T-cell (primary cell): ENCODE data around the gene L3MBTL4. TPM values are rescaled to one million over a fixed set of nuclear protein-coding genes. Genes with fewer than 3 reads are reported as not detected.
"Not testable (repeated sequence)": the region's sequence is repeated elsewhere in the genome, so short reads cannot be mapped to it uniquely, and the experiment has no call there.

Experiments
- ATAC-seq, 4 experiments: fragments of 200-7000 bp in 3 of 4; fragments of 150-1000 bp in 1 of 4; cut with Tn5 transposase; replicated peaks in 1 of 4; 1 replicate in 3 of 4; 2 replicates in 1 of 4; pipeline ENCODE4 v1.10.0; 2021; ENCODE audit warnings: moderate library complexity in 3 of 4, mild to moderate bottlenecking in 2 of 4, moderate number of reproducible peaks in 1 of 4
- CTCF ChIA-PET, 2 donors: fragments of 300-600 bp; sonication (Branson Sonifier 250); formaldehyde crosslinking; loops; one replicate each; lab custom pipeline; 2022; ENCODE audit warnings: antibody characterized with exemption in 2 of 2; lab: Charles Lee
- POLR2A ChIA-PET, 2 donors: fragments of 300-600 bp; sonication (Branson Sonifier 250); formaldehyde crosslinking; loops; one replicate each; lab custom pipeline; 2022; ENCODE audit warnings: antibody characterized with exemption in 2 of 2; lab: Charles Lee
- DNase-seq, 35 experiments: peaks; one replicate each; pipeline versions ENCODE4 v3.0.0 to v3.0.0-alpha.2; 2013 to 2023
- H3K27ac ChIP-seq: one replicate; pipeline ENCODE4 v1.5.1; 2013; ENCODE audit warnings: low read length
- H3K27me3 ChIP-seq, 2 experiments: replicated peaks in 1 of 2; 1 replicate in 1 of 2; 2 replicates in 1 of 2; pipeline versions ENCODE4 v1.6.1 to v1.7.0; 2013; ENCODE audit warnings: low read length in 1 of 2, mixed read lengths in 1 of 2; ENCODE audit not compliant: control insufficient read depth in 2 of 2, insufficient read depth in 2 of 2; ENCODE audit errors: extremely low read depth in 1 of 2
- H3K36me3 ChIP-seq, 2 donors: 1 replicate in 1 of 2; 2 replicates in 1 of 2; pipeline versions ENCODE4 v1.6.1 to v1.7.0; 2013; ENCODE audit warnings: low read length in 1 of 2; ENCODE audit not compliant: control insufficient read depth in 2 of 2, insufficient read depth in 1 of 2; ENCODE audit errors: extremely low read depth in 1 of 2
- H3K4me1 ChIP-seq, 2 experiments: 1 replicate in 1 of 2; 2 replicates in 1 of 2; pipeline versions ENCODE4 v1.6.1 to v1.7.0; 2013; ENCODE audit warnings: low read length in 2 of 2, mixed read lengths in 1 of 2; ENCODE audit not compliant: insufficient read depth in 2 of 2, control insufficient read depth in 1 of 2; ENCODE audit errors: extremely low read depth in 1 of 2
- H3K4me3 ChIP-seq, 2 donors: 1 replicate in 1 of 2; 2 replicates in 1 of 2; pipeline versions ENCODE4 v1.5.1 to v1.7.0; 2013; ENCODE audit warnings: mild to moderate bottlenecking in 2 of 2, low read length in 1 of 2, moderate library complexity in 1 of 2; ENCODE audit not compliant: control insufficient read depth in 1 of 2; ENCODE audit errors: extremely low read depth in 1 of 2
- H3K9me3 ChIP-seq: 2 replicates; pipeline ENCODE4 v1.7.0; 2013
- H3K27ac Mint-ChIP-seq, 2 donors: one replicate each; pipeline ENCODE4 v1.8.0; 2020 to 2021; ENCODE audit warnings: mild to moderate bottlenecking in 2 of 2, mixed read lengths in 2 of 2
- H3K27me3 Mint-ChIP-seq, 2 donors: one replicate each; pipeline ENCODE4 v1.8.0; 2021 to 2022; ENCODE audit warnings: mixed read lengths in 2 of 2
- H3K36me3 Mint-ChIP-seq: one replicate; pipeline ENCODE4 v1.8.0; 2021; ENCODE audit warnings: mixed read lengths
- H3K4me1 Mint-ChIP-seq, 3 donors: one replicate each; pipeline ENCODE4 v1.8.0; 2020 to 2022; ENCODE audit warnings: mixed read lengths in 3 of 3, mild to moderate bottlenecking in 1 of 3
- H3K4me3 Mint-ChIP-seq, 3 donors: one replicate each; pipeline ENCODE4 v1.8.0; 2020 to 2022; ENCODE audit warnings: mild to moderate bottlenecking in 3 of 3, mixed read lengths in 3 of 3, moderate library complexity in 3 of 3
- H3K9me3 Mint-ChIP-seq, 3 donors: one replicate each; pipeline ENCODE4 v1.8.0; 2020 to 2022; ENCODE audit warnings: mixed read lengths in 3 of 3
- WGBS: methylation state at CpG from one replicate; pipeline ENCODE4 v1.1.5; 2013; ENCODE audit warnings: missing lambda C conversion rate; ENCODE audit not compliant: insufficient coverage; 5-methylcytosine and 5-hydroxymethylcytosine counted together
- total RNA-seq, 35 experiments: library from RNA in 6 of 35; stranded (reverse) in 6 of 35; fragments of 120-200 nt in 1 of 35; gene quantifications; one replicate each; pipeline versions ENCODE4 v1.2.1 to v1.2.4 and lab custom pipeline; 2013 to 2026

The L3MBTL4 gene
- total RNA-seq, 5 donors from 2014 or later (not counting 1 experiment from before 2014, with no cell fraction given), result 0.58 to 1.6 (median 0.83) TPM

GRCh38 chr18:6047596-6047995 lies 367.1 kb downstream of the L3MBTL4 start:
- DNase-seq, H3K36me3 ChIP-seq, CTCF ChIA-PET, POLR2A ChIA-PET, H3K4me3 ChIP-seq, H3K4me1 Mint-ChIP-seq, H3K4me3 Mint-ChIP-seq, ATAC-seq, H3K9me3 ChIP-seq, H3K27me3 ChIP-seq, H3K4me1 ChIP-seq, H3K36me3 Mint-ChIP-seq, H3K27ac Mint-ChIP-seq, H3K27ac ChIP-seq: not testable (repeated sequence)
- 80% methylated on average over 1 of the region's 2 CpGs for WGBS
- peaks cover 0 to 11% of the 10 kb centered on the region in 2 donors for H3K27me3 Mint-ChIP-seq
- peaks cover 10 to 47% (median 12%) of the 10 kb centered on the region in 3 donors for H3K9me3 Mint-ChIP-seq

GRCh38 chr18:6044773-6045172 lies 369.9 kb downstream of the L3MBTL4 start:
- Mint-ChIP-seq H3K9me3 (peaks cover 10 to 57% (median 16%) of the 10 kb centered on the region in 3 donors), H3K36me3 (no peaks in the 10 kb centered on the region), H3K4me1 (no peaks in the 10 kb centered on the region), H3K27ac (no peak overlapping the region), H3K4me3 (no peak overlapping the region), H3K27me3 (peaks cover 0 to 19% of the 10 kb centered on the region in 2 donors)
- H3K9me3 ChIP-seq, result no peaks in the 10 kb centered on the region
- H3K36me3 ChIP-seq, result no peaks in the 10 kb centered on the region
- ChIA-PET CTCF (no interaction called here), POLR2A (interaction anchor here in 1 of 2 donors (0.7 kb wide), 1 partner anchor 415 kb away, joined by 3 read pairs; no protein-coding TSS in a partner anchor)
- no peak overlapping the region for H3K4me3 ChIP-seq
- H3K4me1 ChIP-seq, result no peaks in the 10 kb centered on the region
- H3K27ac ChIP-seq, result no peak overlapping the region
- DNase-seq, result no peak
- no peaks in the 10 kb centered on the region for H3K27me3 ChIP-seq
- no peak for ATAC-seq

GRCh38 chr18:6044319-6044718 lies 370.4 kb downstream of the L3MBTL4 start:
- WGBS, result no CpG with 5 or more reads among the region's 1 CpG
- Histone ChIP-seq H3K36me3 (no peaks in the 10 kb centered on the region), H3K27ac (no peak overlapping the region), H3K4me1 (no peaks in the 10 kb centered on the region), H3K9me3 (no peaks in the 10 kb centered on the region), H3K4me3 (no peak overlapping the region), H3K27me3 (no peaks in the 10 kb centered on the region)
- ATAC-seq, result no peak
- ChIA-PET POLR2A (interaction anchor here in 1 of 2 donors (0.7 kb wide), 1 partner anchor 416 kb away, joined by 3 read pairs; no protein-coding TSS in a partner anchor), CTCF (no interaction called here)
- H3K27me3 Mint-ChIP-seq, result peaks cover 0 to 19% of the 10 kb centered on the region in 2 donors
- no peak overlapping the region for H3K4me3 Mint-ChIP-seq
- H3K36me3 Mint-ChIP-seq, result no peaks in the 10 kb centered on the region
- H3K27ac Mint-ChIP-seq, result no peak overlapping the region
- peaks cover 13 to 56% (median 16%) of the 10 kb centered on the region in 3 donors for H3K9me3 Mint-ChIP-seq
- no peak for DNase-seq
- H3K4me1 Mint-ChIP-seq, result no peaks in the 10 kb centered on the region

- Histone ChIP-seq H3K27ac (no peak overlapping the region), H3K27me3 (no peaks in the 10 kb centered on the region), H3K36me3 (no peaks in the 10 kb centered on the region), H3K4me1 (no peaks in the 10 kb centered on the region), H3K9me3 (no peaks in the 10 kb centered on the region), H3K4me3 (no peak overlapping the region)
- DNase-seq (no peak), ATAC-seq (no peak)
- H3K4me1 Mint-ChIP-seq, result no peaks in the 10 kb centered on the region
- CTCF ChIA-PET, result no interaction called here
- H3K36me3 Mint-ChIP-seq, result no peaks in the 10 kb centered on the region
- POLR2A ChIA-PET, result no interaction called here
- peaks cover 0 to 17% of the 10 kb centered on the region in 2 donors for H3K27me3 Mint-ChIP-seq
- no CpG with 5 or more reads among the region's 2 CpGs for WGBS
- no peak overlapping the region for H3K27ac Mint-ChIP-seq
- peaks cover 13 to 37% (median 29%) of the 10 kb centered on the region in 3 donors for H3K9me3 Mint-ChIP-seq
- no peak overlapping the region for H3K4me3 Mint-ChIP-seq
Measured at GRCh38 chr18:6039055-6039454, 375.7 kb downstream of the L3MBTL4 start.

GRCh38 chr18:6031442-6031841 lies 383.3 kb downstream of the L3MBTL4 start:
- no peak overlapping the region for H3K4me3 ChIP-seq
- H3K27me3 ChIP-seq, result no peaks in the 10 kb centered on the region
- H3K4me1 Mint-ChIP-seq, result no peaks in the 10 kb centered on the region
- H3K27ac ChIP-seq, result no peak overlapping the region
- no peaks in the 10 kb centered on the region for H3K36me3 Mint-ChIP-seq
- H3K27ac Mint-ChIP-seq, result no peak overlapping the region
- no peaks in the 10 kb centered on the region for H3K27me3 Mint-ChIP-seq
- H3K4me1 ChIP-seq, result no peaks in the 10 kb centered on the region
- POLR2A ChIA-PET, result no interaction called here
- ATAC-seq (no peak), DNase-seq (no peak)
- 57% methylated on average over 1 of the region's 2 CpGs for WGBS
- no peaks in the 10 kb centered on the region for H3K9me3 ChIP-seq
- CTCF ChIA-PET, result no interaction called here
- no peaks in the 10 kb centered on the region for H3K36me3 ChIP-seq
- H3K4me3 Mint-ChIP-seq, result no peak overlapping the region
- H3K9me3 Mint-ChIP-seq, result peaks cover 6 to 9% (median 6%) of the 10 kb centered on the region in 3 donors

- Histone ChIP-seq H3K4me3 (no peak overlapping the region), H3K4me1 (no peaks in the 10 kb centered on the region), H3K9me3 (no peaks in the 10 kb centered on the region), H3K27ac (no peak overlapping the region), H3K27me3 (no peaks in the 10 kb centered on the region), H3K36me3 (no peaks in the 10 kb centered on the region)
- H3K27me3 Mint-ChIP-seq, result no peaks in the 10 kb centered on the region
- H3K4me3 Mint-ChIP-seq, result no peak overlapping the region
- ChIA-PET CTCF (no interaction called here), POLR2A (interaction anchor here in 1 of 2 donors (0.6 kb wide), 1 partner anchor 675 kb away, joined by 8 read pairs; no protein-coding TSS in a partner anchor)
- peaks cover 1 to 5% (median 2%) of the 10 kb centered on the region in 3 donors for H3K9me3 Mint-ChIP-seq
- DNase-seq (no peak), ATAC-seq (no peak)
- WGBS, result no CpG with 5 or more reads among the region's 2 CpGs
- H3K4me1 Mint-ChIP-seq, result no peaks in the 10 kb centered on the region
- no peaks in the 10 kb centered on the region for H3K36me3 Mint-ChIP-seq
- no peak overlapping the region for H3K27ac Mint-ChIP-seq
Measured at GRCh38 chr18:6031002-6031401, 383.7 kb downstream of the L3MBTL4 start.
